Measurements from ENCODE around the gene CHMP6.

CHMP6 gene

DNA sequence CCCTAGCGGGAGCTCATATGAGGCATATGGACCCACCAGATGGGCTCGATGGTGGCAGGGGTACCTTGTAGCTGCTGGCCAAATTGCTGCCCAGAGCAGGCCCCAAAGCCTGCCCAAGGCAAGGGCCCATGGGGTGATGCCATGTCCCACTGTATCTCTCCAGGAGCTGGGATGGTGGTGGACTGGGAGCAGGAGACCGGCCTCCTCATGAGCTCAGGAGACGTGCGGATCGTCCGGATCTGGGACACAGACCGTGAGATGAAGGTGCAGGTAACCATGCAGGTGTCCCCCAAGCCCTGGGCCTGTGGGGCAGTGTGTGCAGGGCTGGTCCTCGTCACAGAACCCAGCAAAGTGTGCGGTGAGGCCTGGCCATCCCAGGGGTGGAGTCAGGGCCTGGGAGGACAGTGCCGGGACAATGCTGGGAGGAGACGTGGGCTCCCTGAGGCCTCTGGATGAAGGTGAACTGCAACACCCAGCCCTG, 34.1 kb upstream of the CHMP6 start:
- no peak for DNase-seq (ENCODE audit: low read depth)
- no peak overlapping the region for H3K4me3 ChIP-seq (ENCODE audit: low read depth, low read length)
- TF ChIP-seq, protein P1, sequence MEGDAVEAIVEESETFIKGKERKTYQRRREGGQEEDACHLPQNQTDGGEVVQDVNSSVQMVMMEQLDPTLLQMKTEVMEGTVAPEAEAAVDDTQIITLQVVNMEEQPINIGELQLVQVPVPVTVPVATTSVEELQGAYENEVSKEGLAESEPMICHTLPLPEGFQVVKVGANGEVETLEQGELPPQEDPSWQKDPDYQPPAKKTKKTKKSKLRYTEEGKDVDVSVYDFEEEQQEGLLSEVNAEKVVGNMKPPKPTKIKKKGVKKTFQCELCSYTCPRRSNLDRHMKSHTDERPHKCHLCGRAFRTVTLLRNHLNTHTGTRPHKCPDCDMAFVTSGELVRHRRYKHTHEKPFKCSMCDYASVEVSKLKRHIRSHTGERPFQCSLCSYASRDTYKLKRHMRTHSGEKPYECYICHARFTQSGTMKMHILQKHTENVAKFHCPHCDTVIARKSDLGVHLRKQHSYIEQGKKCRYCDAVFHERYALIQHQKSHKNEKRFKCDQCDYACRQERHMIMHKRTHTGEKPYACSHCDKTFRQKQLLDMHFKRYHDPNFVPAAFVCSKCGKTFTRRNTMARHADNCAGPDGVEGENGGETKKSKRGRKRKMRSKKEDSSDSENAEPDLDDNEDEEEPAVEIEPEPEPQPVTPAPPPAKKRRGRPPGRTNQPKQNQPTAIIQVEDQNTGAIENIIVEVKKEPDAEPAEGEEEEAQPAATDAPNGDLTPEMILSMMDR (IDR thresholded peaks at IDR 0.05; ENCODE audit: insufficient read depth, low read depth, low read length, missing control alignments), result no peak

DNA sequence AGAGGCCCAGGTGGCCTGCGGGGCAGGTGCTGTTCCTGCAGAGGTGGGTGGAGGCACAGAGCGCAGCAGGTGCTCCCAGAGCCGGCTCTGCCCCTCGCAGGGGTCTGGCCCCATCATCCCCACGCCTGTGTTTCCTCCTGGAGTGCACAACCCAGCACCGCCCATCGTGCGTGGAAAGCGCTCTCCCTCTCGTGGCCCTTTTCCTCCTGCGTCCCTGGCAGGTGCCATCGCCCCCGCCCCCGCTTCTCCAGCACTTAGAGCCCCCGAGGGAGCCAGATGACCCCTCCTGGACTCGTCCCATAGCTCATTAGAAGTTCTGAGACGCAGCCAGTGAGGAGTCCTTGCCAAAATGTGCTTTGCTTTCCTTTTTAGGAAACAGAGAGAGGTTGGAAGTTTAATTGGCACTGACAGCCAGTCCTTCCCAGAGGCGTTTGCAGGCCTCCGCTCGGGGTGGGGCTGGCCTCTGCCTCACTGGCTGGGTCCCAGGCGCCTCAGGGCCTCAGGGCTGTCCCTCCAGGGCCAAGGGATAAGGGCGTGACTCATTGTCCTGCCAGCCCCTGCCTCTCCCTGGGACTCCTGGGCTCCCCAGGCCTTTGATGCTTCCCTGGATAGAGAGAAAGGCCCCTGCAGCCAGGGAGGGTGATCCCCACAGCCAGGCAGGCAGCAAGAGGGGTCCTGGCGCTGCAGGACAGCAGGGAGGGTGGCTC, 32.2 kb upstream of the CHMP6 start:
- no peak for DNase-seq (ENCODE audit: low read depth)
- TF ChIP-seq, protein P1 (IDR thresholded peaks at IDR 0.05; ENCODE audit: insufficient read depth, low read depth, low read length, missing control alignments), result no peak
- no peak overlapping the region for H3K4me3 ChIP-seq (ENCODE audit: low read depth, low read length)

DNA sequence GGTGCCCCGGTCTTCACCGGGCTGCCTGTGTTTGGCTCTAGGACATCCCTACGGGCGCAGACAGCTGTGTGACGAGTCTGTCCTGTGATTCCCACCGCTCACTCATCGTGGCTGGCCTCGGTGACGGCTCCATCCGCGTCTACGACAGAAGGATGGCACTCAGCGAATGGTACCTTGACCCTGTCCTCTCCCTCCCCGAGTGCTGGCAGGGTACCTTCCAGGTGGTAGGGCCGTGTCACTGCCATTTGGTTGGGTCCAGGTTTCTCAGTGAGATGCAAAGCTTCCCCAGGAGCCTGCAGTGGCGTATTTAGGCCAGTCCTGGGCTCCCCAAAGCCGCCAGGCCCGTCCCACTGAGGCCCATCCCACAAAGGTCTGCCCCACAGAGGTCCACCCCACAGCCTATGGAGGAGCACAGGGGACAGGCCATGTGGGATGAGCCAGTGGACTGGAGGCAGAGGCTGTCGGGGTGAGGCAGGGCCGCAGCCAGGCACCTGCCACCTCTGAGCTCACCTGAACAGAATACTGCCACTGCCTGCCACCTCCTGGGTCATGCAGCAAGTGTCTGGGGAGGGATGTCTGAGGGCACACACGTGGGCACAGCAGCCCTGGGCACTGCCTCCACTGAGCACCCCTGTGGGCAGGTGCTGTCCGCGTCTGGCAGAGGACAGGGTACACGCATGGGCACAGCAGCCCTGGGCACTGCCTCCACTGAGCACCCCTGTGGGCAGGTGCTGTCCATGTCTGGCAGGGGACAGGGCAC, 31.4 kb upstream of the CHMP6 start:
- DNase-seq (ENCODE audit: low read depth), result no peak

DNA sequence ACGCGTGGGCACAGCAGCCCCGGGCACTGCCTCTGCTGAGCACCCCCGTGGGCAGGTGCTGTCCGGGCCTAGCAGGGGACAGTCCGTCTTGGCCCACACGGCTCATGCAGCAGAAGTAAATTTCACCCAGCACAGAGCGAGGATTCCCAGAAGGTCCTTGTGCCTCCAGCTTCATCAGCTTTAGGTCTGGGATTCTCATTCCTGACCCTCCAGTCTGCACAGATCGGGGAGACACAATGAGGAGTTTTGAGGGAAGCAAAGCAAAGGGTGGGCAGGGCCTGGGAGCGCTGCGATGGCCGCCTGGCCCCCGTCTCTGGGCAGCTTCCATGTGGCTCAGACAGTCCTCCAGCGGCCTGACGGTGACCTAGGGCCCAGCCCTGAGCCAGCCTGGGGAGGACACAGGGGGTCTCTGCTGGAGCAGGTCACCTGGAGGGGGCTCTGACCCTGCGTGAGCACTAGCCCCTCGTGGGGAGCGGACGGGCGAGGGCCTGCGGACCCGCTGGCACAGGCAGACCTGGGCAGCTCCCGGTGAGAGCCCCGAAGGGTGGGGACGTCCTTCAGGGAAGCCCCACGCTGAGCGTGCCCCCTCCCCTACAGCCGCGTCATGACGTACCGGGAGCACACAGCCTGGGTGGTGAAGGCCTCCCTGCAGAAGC, 30.7 kb upstream of the CHMP6 start:
- no peak overlapping the region for H3K4me3 ChIP-seq (ENCODE audit: low read depth, low read length)
- TF ChIP-seq, protein P1 (IDR thresholded peaks at IDR 0.05; ENCODE audit: insufficient read depth, low read depth, low read length, missing control alignments), result no peak
- no peak for DNase-seq (ENCODE audit: low read depth)

More for the DNA sequence above, 31.4 kb upstream of the CHMP6 start:
- TF ChIP-seq, protein P1 (IDR thresholded peaks at IDR 0.05; ENCODE audit: insufficient read depth, low read depth, low read length, missing control alignments), result no peak
- no peak overlapping the region for H3K4me3 ChIP-seq (ENCODE audit: low read depth, low read length)

DNA sequence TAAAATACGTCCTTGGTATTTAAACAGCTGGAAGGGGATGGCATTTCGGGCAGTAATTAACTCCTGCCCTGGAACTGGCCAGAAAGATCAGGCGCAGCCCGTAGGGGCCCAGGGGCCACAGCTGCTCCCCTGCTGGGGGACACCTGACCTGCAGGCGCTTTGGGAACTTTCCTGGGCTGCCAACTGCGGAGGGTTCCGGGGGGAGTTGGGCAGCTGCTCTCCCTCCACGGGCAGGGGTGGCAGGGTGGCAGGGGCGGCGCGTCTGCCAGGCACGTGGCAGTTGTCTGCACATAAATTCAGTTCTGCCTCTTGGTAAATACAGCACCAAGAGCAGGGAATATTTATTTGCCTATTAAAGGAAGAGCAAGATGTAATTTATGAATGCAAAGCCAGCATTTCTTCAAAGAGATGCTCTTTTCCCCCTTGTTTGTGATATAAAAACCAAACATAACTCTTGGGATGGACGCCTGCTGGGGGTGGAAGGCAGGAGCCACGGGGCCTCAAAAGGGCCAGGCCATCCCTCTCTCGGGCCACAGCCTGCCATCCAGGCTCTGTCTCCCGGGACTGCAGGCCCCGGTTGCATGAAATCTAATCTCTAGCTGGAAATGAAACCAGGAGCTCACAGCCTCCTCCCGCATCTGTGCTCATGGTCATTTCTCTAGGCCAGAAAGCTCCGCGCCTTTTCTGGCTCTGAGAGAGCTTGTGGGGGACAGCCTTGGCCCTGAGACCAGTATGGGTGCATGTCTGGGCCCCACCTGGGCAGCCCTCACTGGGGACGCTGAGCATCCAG, 29.9 kb upstream of the CHMP6 start:
- DNase-seq (ENCODE audit: low read depth), result no peak
- TF ChIP-seq, protein P1 (IDR thresholded peaks at IDR 0.05; ENCODE audit: insufficient read depth, low read depth, low read length, missing control alignments), result no peak
- no peak overlapping the region for H3K4me3 ChIP-seq (ENCODE audit: low read depth, low read length)
